SK-N-SH treated with all-trans-retinoic acid at 6 μM for 48 hours (cell line): ENCODE results near the gene SLC6A20.

ENCODE experiments used
- ATAC-seq: fragments of 200-7000 bp; cut with Tn5 transposase; 3 replicates; pipeline ENCODE4 v1.9.1; 2020; ENCODE audit warnings: mild to moderate bottlenecking, moderate library complexity
- ARNTL ChIP-seq: fragments of 450-650 bp; formaldehyde crosslinking; IDR thresholded peaks from 2 replicates; pipeline ENCODE4 v1.5.0; 2020; ENCODE audit warnings: low read depth, mild to moderate bottlenecking, moderate library complexity, borderline replicate concordance
- BACH2 ChIP-seq: fragments of 250-450 bp; sonication (Bioruptor Pico); IDR thresholded peaks from 2 replicates; pipeline ENCODE4 v1.9.0; 2021; ENCODE audit warnings: mild to moderate bottlenecking, borderline replicate concordance
- CSDC2 ChIP-seq: fragments of 250-450 bp; sonication (Bioruptor Pico); IDR thresholded peaks from 2 replicates; pipeline ENCODE4 v1.5.0; 2020; ENCODE audit warnings: mild to moderate bottlenecking, moderate library complexity
- ESRRG ChIP-seq: fragments of 250-450 bp; sonication (Bioruptor Pico); IDR thresholded peaks from 2 replicates; pipeline ENCODE4 v1.6.1; 2021; ENCODE audit warnings: mild to moderate bottlenecking
- ISL1 ChIP-seq: fragments of 250-450 bp; sonication (Bioruptor Pico); IDR thresholded peaks from 2 replicates; pipeline ENCODE4 v2.1.2; 2022; ENCODE audit warnings: mild to moderate bottlenecking, moderate library complexity
- RARB ChIP-seq: fragments of 250-450 bp; sonication (Bioruptor Pico); IDR thresholded peaks from 2 replicates; pipeline ENCODE4 v1.8.0; 2021; ENCODE audit warnings: mild to moderate bottlenecking, moderate library complexity
- SNAI2 ChIP-seq: fragments of 250-450 bp; sonication (Bioruptor Pico); IDR thresholded peaks from 2 replicates; pipeline ENCODE4 v1.5.0; 2020; ENCODE audit warnings: mild to moderate bottlenecking, moderate library complexity
- TCF4 ChIP-seq: fragments of 250-450 bp; sonication (Bioruptor Pico); IDR thresholded peaks from 2 replicates; pipeline ENCODE4 v1.8.0; 2021; ENCODE audit warnings: mild to moderate bottlenecking, moderate library complexity, borderline replicate concordance
- TOX ChIP-seq: fragments of 250-450 bp; sonication (Bioruptor Pico); IDR thresholded peaks from 2 replicates; pipeline ENCODE4 v1.8.0; 2021; ENCODE audit warnings: mild to moderate bottlenecking, moderate library complexity, borderline replicate concordance
- ZC3H10 ChIP-seq: fragments of 250-450 bp; sonication (Bioruptor Pico); IDR thresholded peaks from 2 replicates; pipeline ENCODE4 v1.5.1; 2021; ENCODE audit warnings: mild to moderate bottlenecking, moderate library complexity
- ZFP3 ChIP-seq: fragments of 250-450 bp; sonication (Bioruptor Pico); IDR thresholded peaks from 2 replicates; pipeline ENCODE4 v1.5.0; 2020; ENCODE audit warnings: mild to moderate bottlenecking, moderate library complexity
- ZFP30 ChIP-seq: fragments of 450-650 bp; formaldehyde crosslinking; IDR thresholded peaks from 2 replicates; pipeline ENCODE4 v1.5.0; 2022; ENCODE audit warnings: mild to moderate bottlenecking, moderate library complexity
- ZNF70 ChIP-seq: fragments of 450-650 bp; formaldehyde crosslinking; IDR thresholded peaks from 2 replicates; pipeline ENCODE4 v1.5.0; 2020; ENCODE audit warnings: mild to moderate bottlenecking, moderate library complexity
- TF ChIP-seq, protein P1 (sequence below): fragments of 250-450 bp; sonication (Bioruptor Pico); IDR thresholded peaks from 2 replicates; pipeline ENCODE4 v1.5.1; 2020; ENCODE audit warnings: low read depth, mild to moderate bottlenecking, moderate library complexity
- TF ChIP-seq, protein P2 (sequence below): fragments of 250-450 bp; sonication (Bioruptor Pico); IDR thresholded peaks from 2 replicates; pipeline ENCODE4 v1.5.1; 2021; ENCODE audit warnings: mild to moderate bottlenecking, moderate library complexity
- TF ChIP-seq, protein P3 (sequence below): fragments of 250-450 bp; sonication (Bioruptor Pico); IDR thresholded peaks from 2 replicates; pipeline ENCODE4 v1.8.0; 2020; ENCODE audit warnings: mild to moderate bottlenecking, moderate library complexity, borderline replicate concordance
- TF ChIP-seq, protein P4 (sequence below): fragments of 250-450 bp; sonication (Bioruptor Pico); IDR thresholded peaks from 2 replicates; pipeline ENCODE4 v1.5.0; 2020; ENCODE audit warnings: mild to moderate bottlenecking, moderate library complexity

SLC6A20 gene

DNA sequence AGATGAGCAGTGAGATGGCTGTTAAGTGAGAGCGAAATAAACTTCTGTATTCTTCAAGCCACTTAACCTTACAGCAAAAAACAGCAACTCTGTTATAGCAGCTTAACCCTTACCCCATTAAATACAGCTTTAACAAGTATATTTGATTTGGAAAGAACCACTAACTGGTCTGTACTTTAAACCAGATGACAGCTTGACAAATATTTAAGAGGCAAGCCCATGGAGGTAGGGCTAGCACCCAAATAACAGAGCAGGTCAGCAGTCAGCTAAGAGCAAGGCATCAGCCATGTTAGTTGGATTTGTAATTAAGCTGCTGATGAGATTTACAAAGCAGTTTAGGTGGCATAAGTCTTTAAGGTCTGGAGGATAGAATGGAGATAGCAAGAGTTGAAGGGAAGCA is 42.1 kb upstream of the SLC6A20 start (continued):
- TF ChIP-seq, protein P1, sequence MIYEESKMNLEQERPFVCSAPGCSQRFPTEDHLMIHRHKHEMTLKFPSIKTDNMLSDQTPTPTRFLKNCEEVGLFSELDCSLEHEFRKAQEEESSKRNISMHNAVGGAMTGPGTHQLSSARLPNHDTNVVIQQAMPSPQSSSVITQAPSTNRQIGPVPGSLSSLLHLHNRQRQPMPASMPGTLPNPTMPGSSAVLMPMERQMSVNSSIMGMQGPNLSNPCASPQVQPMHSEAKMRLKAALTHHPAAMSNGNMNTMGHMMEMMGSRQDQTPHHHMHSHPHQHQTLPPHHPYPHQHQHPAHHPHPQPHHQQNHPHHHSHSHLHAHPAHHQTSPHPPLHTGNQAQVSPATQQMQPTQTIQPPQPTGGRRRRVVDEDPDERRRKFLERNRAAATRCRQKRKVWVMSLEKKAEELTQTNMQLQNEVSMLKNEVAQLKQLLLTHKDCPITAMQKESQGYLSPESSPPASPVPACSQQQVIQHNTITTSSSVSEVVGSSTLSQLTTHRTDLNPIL (CRISPR knock-in tag) = no peak
- TF ChIP-seq, protein P2, sequence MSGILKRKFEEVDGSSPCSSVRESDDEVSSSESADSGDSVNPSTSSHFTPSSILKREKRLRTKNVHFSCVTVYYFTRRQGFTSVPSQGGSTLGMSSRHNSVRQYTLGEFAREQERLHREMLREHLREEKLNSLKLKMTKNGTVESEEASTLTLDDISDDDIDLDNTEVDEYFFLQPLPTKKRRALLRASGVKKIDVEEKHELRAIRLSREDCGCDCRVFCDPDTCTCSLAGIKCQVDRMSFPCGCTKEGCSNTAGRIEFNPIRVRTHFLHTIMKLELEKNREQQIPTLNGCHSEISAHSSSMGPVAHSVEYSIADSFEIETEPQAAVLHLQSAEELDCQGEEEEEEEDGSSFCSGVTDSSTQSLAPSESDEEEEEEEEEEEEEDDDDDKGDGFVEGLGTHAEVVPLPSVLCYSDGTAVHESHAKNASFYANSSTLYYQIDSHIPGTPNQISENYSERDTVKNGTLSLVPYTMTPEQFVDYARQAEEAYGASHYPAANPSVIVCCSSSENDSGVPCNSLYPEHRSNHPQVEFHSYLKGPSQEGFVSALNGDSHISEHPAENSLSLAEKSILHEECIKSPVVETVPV (CRISPR knock-in tag) = no peak
- TF ChIP-seq ESRRG = no peak
- TF ChIP-seq TOX (CRISPR knock-in tag) = no peak
- TF ChIP-seq ZFP30 = no peak
- TF ChIP-seq ZFP3 (CRISPR knock-in tag) = no peak

DNA sequence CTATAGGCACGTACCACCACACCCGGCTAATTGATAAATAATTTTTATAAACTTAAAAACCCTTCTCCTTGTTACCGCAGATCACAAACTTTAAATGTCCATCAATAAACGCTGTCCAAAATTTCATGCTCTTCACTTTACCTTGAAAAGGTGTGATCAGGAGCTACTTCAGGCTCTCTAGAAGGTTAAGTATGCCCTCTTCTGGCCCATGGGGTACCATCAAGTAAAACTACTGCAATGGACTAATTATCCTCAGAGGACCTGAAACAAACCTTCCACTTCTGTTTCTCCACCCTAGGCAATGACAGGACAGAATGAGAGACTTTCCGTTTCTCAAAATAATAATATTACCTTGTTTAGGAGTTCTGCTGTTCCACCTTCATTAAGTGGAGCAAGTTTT is 36.4 kb upstream of the SLC6A20 start:
- no peak for TF ChIP-seq ZC3H10
- no peak for TF ChIP-seq TOX (CRISPR knock-in tag)
- TF ChIP-seq, protein P3, sequence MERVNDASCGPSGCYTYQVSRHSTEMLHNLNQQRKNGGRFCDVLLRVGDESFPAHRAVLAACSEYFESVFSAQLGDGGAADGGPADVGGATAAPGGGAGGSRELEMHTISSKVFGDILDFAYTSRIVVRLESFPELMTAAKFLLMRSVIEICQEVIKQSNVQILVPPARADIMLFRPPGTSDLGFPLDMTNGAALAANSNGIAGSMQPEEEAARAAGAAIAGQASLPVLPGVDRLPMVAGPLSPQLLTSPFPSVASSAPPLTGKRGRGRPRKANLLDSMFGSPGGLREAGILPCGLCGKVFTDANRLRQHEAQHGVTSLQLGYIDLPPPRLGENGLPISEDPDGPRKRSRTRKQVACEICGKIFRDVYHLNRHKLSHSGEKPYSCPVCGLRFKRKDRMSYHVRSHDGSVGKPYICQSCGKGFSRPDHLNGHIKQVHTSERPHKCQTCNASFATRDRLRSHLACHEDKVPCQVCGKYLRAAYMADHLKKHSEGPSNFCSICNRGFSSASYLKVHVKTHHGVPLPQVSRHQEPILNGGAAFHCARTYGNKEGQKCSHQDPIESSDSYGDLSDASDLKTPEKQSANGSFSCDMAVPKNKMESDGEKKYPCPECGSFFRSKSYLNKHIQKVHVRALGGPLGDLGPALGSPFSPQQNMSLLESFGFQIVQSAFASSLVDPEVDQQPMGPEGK (CRISPR knock-in tag) = no peak
- no peak for TF ChIP-seq TCF4 (CRISPR knock-in tag)
- 0 out of 3 replicates have a peak, but pooled peaks have one; percentile 25 for ATAC-seq

DNA sequence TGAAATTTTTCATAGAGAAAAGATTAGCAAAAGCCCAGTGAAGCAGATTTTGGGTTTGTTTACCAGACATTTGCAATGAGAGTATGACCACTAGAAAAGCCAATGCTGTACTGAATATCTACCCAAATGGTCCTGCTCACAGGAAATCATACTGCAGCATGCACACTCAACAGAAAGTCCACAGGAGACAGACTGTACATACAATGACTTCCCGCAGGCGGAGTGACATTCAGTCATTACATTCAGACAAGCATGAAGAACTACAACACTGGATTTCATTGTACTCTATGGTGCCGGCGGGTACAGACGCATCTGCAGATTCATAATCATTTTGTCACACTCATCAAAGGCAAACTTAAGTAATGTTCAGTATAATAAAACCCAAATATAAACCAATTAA is 33.8 kb upstream of the SLC6A20 start:
- TF ChIP-seq RARB (CRISPR knock-in tag) = no peak
- TF ChIP-seq ISL1 (CRISPR knock-in tag) = no peak
- TF ChIP-seq ARNTL = no peak
- TF ChIP-seq, protein P4, sequence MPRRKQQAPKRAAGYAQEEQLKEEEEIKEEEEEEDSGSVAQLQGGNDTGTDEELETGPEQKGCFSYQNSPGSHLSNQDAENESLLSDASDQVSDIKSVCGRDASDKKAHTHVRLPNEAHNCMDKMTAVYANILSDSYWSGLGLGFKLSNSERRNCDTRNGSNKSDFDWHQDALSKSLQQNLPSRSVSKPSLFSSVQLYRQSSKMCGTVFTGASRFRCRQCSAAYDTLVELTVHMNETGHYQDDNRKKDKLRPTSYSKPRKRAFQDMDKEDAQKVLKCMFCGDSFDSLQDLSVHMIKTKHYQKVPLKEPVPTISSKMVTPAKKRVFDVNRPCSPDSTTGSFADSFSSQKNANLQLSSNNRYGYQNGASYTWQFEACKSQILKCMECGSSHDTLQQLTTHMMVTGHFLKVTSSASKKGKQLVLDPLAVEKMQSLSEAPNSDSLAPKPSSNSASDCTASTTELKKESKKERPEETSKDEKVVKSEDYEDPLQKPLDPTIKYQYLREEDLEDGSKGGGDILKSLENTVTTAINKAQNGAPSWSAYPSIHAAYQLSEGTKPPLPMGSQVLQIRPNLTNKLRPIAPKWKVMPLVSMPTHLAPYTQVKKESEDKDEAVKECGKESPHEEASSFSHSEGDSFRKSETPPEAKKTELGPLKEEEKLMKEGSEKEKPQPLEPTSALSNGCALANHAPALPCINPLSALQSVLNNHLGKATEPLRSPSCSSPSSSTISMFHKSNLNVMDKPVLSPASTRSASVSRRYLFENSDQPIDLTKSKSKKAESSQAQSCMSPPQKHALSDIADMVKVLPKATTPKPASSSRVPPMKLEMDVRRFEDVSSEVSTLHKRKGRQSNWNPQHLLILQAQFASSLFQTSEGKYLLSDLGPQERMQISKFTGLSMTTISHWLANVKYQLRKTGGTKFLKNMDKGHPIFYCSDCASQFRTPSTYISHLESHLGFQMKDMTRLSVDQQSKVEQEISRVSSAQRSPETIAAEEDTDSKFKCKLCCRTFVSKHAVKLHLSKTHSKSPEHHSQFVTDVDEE (CRISPR knock-in tag) = no peak
- TF ChIP-seq ZC3H10 = no peak
- no peak for TF ChIP-seq CSDC2
- TF ChIP-seq SNAI2 (CRISPR knock-in tag) = no peak
- TF ChIP-seq, protein P1 (CRISPR knock-in tag) = no peak
- ATAC-seq = no peak

DNA sequence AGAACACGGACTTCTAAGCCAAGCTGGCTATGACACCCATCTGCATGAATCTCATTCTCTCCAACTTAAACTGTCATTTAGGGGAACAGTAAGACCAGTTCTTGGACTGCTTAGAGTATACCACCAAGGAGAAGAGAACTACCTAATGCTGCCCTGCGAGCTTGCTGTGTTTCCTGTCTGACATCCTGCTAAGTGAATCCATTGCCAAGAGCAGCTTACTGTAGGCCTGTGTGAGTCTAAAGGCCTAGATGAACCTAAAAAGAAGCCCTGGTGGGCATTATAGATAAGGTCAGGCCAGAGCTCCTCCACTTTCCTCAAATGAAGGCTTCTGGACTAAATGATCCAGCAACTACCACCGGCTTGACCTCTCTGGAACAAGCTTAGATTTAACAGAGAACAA is 30.6 kb upstream of the SLC6A20 start:
- TF ChIP-seq TCF4 (CRISPR knock-in tag) (no peak), CSDC2 (no peak), ZNF70 (CRISPR knock-in tag) (no peak), ISL1 (CRISPR knock-in tag) (no peak), ZFP30 (no peak), TOX (CRISPR knock-in tag) (no peak), BACH2 (CRISPR knock-in tag) (no peak)
- TF ChIP-seq, protein P4 (CRISPR knock-in tag) = no peak
- TF ChIP-seq, protein P2 (CRISPR knock-in tag) = no peak
- TF ChIP-seq, all 23 proteins: peak for 0

More for the DNA sequence above, 30.6 kb upstream of the SLC6A20 start:
- no peak for ATAC-seq
